ENCODE data around the gene CCDC91.
A peak's percentile ranks its signal among the peaks of the same experiment; 100 is the strongest.

The CCDC91 gene

GRCh38 chr12:28190321-28191050, at the start of gene CCDC91:
TSS of gene CCDC91 (plus strand) at chr12:28190456. CDS start at chr12:28257216, 66,760 bp downstream.
- Histone ChIP-seq H3K36me3 (replicated peaks) (peaks cover 3% of the 10 kb centered on the region; the same call in 1 of the 2 replicates), H3K27me3 (ENCODE audit: low read depth) (no peaks in the 10 kb centered on the region), H3K9me3 (no peaks in the 10 kb centered on the region), H3K4me1 (peaks cover 32% of the 10 kb centered on the region), H3K4me3 (peak within 1 kb of the TSS; percentile 58)
- in situ Hi-C loops (cut with MboI; ENCODE audit: low sequenced_read_pairs), result no loop called here
- peak; percentile 51 to 91 for DNase-seq (ENCODE audit: low spot score in 2 of 2)

- Histone ChIP-seq H3K36me3 (replicated peaks) (no peaks in the 10 kb centered on the region), H3K9me3 (no peaks in the 10 kb centered on the region), H3K27me3 (ENCODE audit: low read depth) (no peaks in the 10 kb centered on the region), H3K4me3 (no peak overlapping the region), H3K4me1 (no peaks in the 10 kb centered on the region)
- in situ Hi-C loops (cut with MboI; ENCODE audit: low sequenced_read_pairs), result no loop called here
- no peak for DNase-seq (ENCODE audit: low spot score in 2 of 2)
Observed at GRCh38 chr12:28144059-28144458, 46.2 kb upstream of the CCDC91 start.

GRCh38 chr12:28144532-28144931, 45.7 kb upstream of the CCDC91 start:
- H3K9me3 ChIP-seq, result no peaks in the 10 kb centered on the region
- no peaks in the 10 kb centered on the region for H3K36me3 ChIP-seq (replicated peaks)
- in situ Hi-C loops (cut with MboI; ENCODE audit: low sequenced_read_pairs), result no loop called here
- no peak overlapping the region for H3K4me3 ChIP-seq
- no peaks in the 10 kb centered on the region for H3K4me1 ChIP-seq
- no peak for DNase-seq (ENCODE audit: low spot score in 2 of 2)
- H3K27me3 ChIP-seq (ENCODE audit: low read depth), result no peaks in the 10 kb centered on the region

GRCh38 chr12:28145216-28145615, 45.0 kb upstream of the CCDC91 start:
- Histone ChIP-seq H3K36me3 (replicated peaks) (no peaks in the 10 kb centered on the region), H3K27me3 (ENCODE audit: low read depth) (no peaks in the 10 kb centered on the region), H3K9me3 (no peaks in the 10 kb centered on the region), H3K4me3 (no peak overlapping the region), H3K4me1 (no peaks in the 10 kb centered on the region)
- DNase-seq (ENCODE audit: low spot score in 2 of 2), result no peak
- in situ Hi-C loops (cut with MboI; ENCODE audit: low sequenced_read_pairs), result no loop called here

- DNase-seq (ENCODE audit: low spot score in 2 of 2), result no peak
- no peaks in the 10 kb centered on the region for H3K36me3 ChIP-seq (replicated peaks)
- no peak overlapping the region for H3K4me3 ChIP-seq
- H3K9me3 ChIP-seq, result no peaks in the 10 kb centered on the region
- no peaks in the 10 kb centered on the region for H3K27me3 ChIP-seq (ENCODE audit: low read depth)
- in situ Hi-C loops (cut with MboI; ENCODE audit: low sequenced_read_pairs), result no loop called here
- no peaks in the 10 kb centered on the region for H3K4me1 ChIP-seq
Observed at GRCh38 chr12:28149279-28149678, 41.0 kb upstream of the CCDC91 start.

GRCh38 chr12:28156362-28156761, 33.9 kb upstream of the CCDC91 start:
- in situ Hi-C loops (cut with MboI; ENCODE audit: low sequenced_read_pairs), result no loop called here

GRCh38 chr12:28156804-28157203, 33.5 kb upstream of the CCDC91 start:
- Histone ChIP-seq H3K4me1 (peaks cover 8% of the 10 kb centered on the region), H3K27me3 (ENCODE audit: low read depth) (no peaks in the 10 kb centered on the region), H3K9me3 (no peaks in the 10 kb centered on the region), H3K36me3 (replicated peaks) (no peaks in the 10 kb centered on the region), H3K4me3 (no peak overlapping the region)
- in situ Hi-C loops (cut with MboI; ENCODE audit: low sequenced_read_pairs), result no loop called here
- DNase-seq (ENCODE audit: low spot score in 2 of 2), result no peak

More at GRCh38 chr12:28156362-28156761, 33.9 kb upstream of the CCDC91 start:
- Histone ChIP-seq H3K4me3 (no peak overlapping the region), H3K27me3 (ENCODE audit: low read depth) (no peaks in the 10 kb centered on the region), H3K36me3 (replicated peaks) (no peaks in the 10 kb centered on the region), H3K9me3 (no peaks in the 10 kb centered on the region), H3K4me1 (peaks cover 8% of the 10 kb centered on the region)
- no peak for DNase-seq (ENCODE audit: low spot score in 2 of 2)

GRCh38 chr12:28158353-28158752, 31.9 kb upstream of the CCDC91 start:
- peaks cover 8% of the 10 kb centered on the region for H3K4me1 ChIP-seq
- no peaks in the 10 kb centered on the region for H3K27me3 ChIP-seq (ENCODE audit: low read depth)
- DNase-seq (ENCODE audit: low spot score in 2 of 2), result no peak
- H3K36me3 ChIP-seq (replicated peaks), result no peaks in the 10 kb centered on the region
- no peaks in the 10 kb centered on the region for H3K9me3 ChIP-seq
- no peak overlapping the region for H3K4me3 ChIP-seq
- in situ Hi-C loops (cut with MboI; ENCODE audit: low sequenced_read_pairs), result no loop called here

GRCh38 chr12:28159688-28160087, 30.6 kb upstream of the CCDC91 start:
- DNase-seq (ENCODE audit: low spot score in 2 of 2), result no peak
- in situ Hi-C loops (cut with MboI; ENCODE audit: low sequenced_read_pairs), result no loop called here

GRCh38 chr12:28161697-28162096, 28.6 kb upstream of the CCDC91 start:
- Histone ChIP-seq H3K4me3 (no peak overlapping the region), H3K27me3 (ENCODE audit: low read depth) (no peaks in the 10 kb centered on the region), H3K4me1 (peaks cover 8% of the 10 kb centered on the region), H3K36me3 (replicated peaks) (no peaks in the 10 kb centered on the region), H3K9me3 (no peaks in the 10 kb centered on the region)
- DNase-seq (ENCODE audit: low spot score in 2 of 2), result no peak
- in situ Hi-C loops (cut with MboI; ENCODE audit: low sequenced_read_pairs), result no loop called here

More at GRCh38 chr12:28159688-28160087, 30.6 kb upstream of the CCDC91 start:
- H3K4me1 ChIP-seq, result peaks cover 8% of the 10 kb centered on the region
- H3K36me3 ChIP-seq (replicated peaks), result no peaks in the 10 kb centered on the region
- H3K27me3 ChIP-seq (ENCODE audit: low read depth), result no peaks in the 10 kb centered on the region
- no peak overlapping the region for H3K4me3 ChIP-seq
- H3K9me3 ChIP-seq, result no peaks in the 10 kb centered on the region

GRCh38 chr12:28162697-28163096, 27.6 kb upstream of the CCDC91 start:
- no peaks in the 10 kb centered on the region for H3K9me3 ChIP-seq
- no peak overlapping the region for H3K4me3 ChIP-seq
- in situ Hi-C loops (cut with MboI; ENCODE audit: low sequenced_read_pairs), result no loop called here
- no peak for DNase-seq (ENCODE audit: low spot score in 2 of 2)
- peaks cover 8% of the 10 kb centered on the region for H3K4me1 ChIP-seq
- H3K36me3 ChIP-seq (replicated peaks), result no peaks in the 10 kb centered on the region
- no peaks in the 10 kb centered on the region for H3K27me3 ChIP-seq (ENCODE audit: low read depth)

- DNase-seq (ENCODE audit: low spot score in 2 of 2), result no peak
- in situ Hi-C loops (cut with MboI; ENCODE audit: low sequenced_read_pairs), result no loop called here
- Histone ChIP-seq H3K4me1 (peaks cover 8% of the 10 kb centered on the region), H3K9me3 (no peaks in the 10 kb centered on the region), H3K36me3 (replicated peaks) (no peaks in the 10 kb centered on the region), H3K27me3 (ENCODE audit: low read depth) (no peaks in the 10 kb centered on the region), H3K4me3 (no peak overlapping the region)
Observed at GRCh38 chr12:28164644-28165275, 25.5 kb upstream of the CCDC91 start.

GRCh38 chr12:28167981-28168485, 22.2 kb upstream of the CCDC91 start:
- H3K36me3 ChIP-seq (replicated peaks), result no peaks in the 10 kb centered on the region
- H3K4me1 ChIP-seq, result no peaks in the 10 kb centered on the region
- in situ Hi-C loops (cut with MboI; ENCODE audit: low sequenced_read_pairs), result no loop called here
- no peaks in the 10 kb centered on the region for H3K9me3 ChIP-seq
- no peak overlapping the region for H3K4me3 ChIP-seq
- no peak for DNase-seq (ENCODE audit: low spot score in 2 of 2)
- H3K27me3 ChIP-seq (ENCODE audit: low read depth), result no peaks in the 10 kb centered on the region

- Histone ChIP-seq H3K36me3 (replicated peaks) (no peaks in the 10 kb centered on the region), H3K27me3 (ENCODE audit: low read depth) (no peaks in the 10 kb centered on the region), H3K9me3 (no peaks in the 10 kb centered on the region), H3K4me1 (no peaks in the 10 kb centered on the region), H3K4me3 (no peak overlapping the region)
- no peak for DNase-seq (ENCODE audit: low spot score in 2 of 2)
- in situ Hi-C loops (cut with MboI; ENCODE audit: low sequenced_read_pairs), result no loop called here
Observed at GRCh38 chr12:28171356-28172060, 18.7 kb upstream of the CCDC91 start.

Data from HAP-1 (cell line).